ENCODE results near the gene YWHAG. TPM values are rescaled to one million over a fixed set of nuclear protein-coding genes. Genes with fewer than 3 reads are reported as not detected.

The YWHAG gene
- total and polyA plus RNA-seq, 2 experiments from 2014 or later = 82.2 to 179 TPM

GRCh38 chr7:76371396-76371795 lies 12.6 kb upstream of the YWHAG start:
- H3K4me3 Mint-ChIP-seq = no peak overlapping the region
- no peaks in the 10 kb centered on the region; the same call in 2 of the 3 replicates for H3K36me3 Mint-ChIP-seq (ENCODE audit: low read depth)
- no peak for ATAC-seq

More at GRCh38 chr7:76371396-76371795, 12.6 kb upstream of the YWHAG start:
- no peaks in the 10 kb centered on the region for H3K36me3 ChIP-seq (ENCODE audit: insufficient read depth)
- no peak overlapping the region for H2AFZ ChIP-seq
- no peaks in the 10 kb centered on the region for H3K9me3 Mint-ChIP-seq
- H3K9me2 ChIP-seq (ENCODE audit: insufficient read depth) = no peaks in the 10 kb centered on the region
- no peak overlapping the region for H3K4me3 ChIP-seq
- H3K27ac Mint-ChIP-seq = no peak overlapping the region
- H3K4me1 ChIP-seq (ENCODE audit: insufficient read depth) = no peaks in the 10 kb centered on the region
- no peak for DNase-seq (ENCODE audit: low spot score)
- no peaks in the 10 kb centered on the region for H3F3A ChIP-seq (replicated peaks; ENCODE audit: low read depth)
- H3K4me1 Mint-ChIP-seq = peaks cover 10% of the 10 kb centered on the region; the same call in 2 of the 3 replicates
- H3K79me2 ChIP-seq (replicated peaks; ENCODE audit: insufficient read depth) = no peaks in the 10 kb centered on the region
- H3K27me3 Mint-ChIP-seq (ENCODE audit: insufficient read depth, low read depth, poor library complexity) = peaks cover 12% of the 10 kb centered on the region
- H4K20me1 ChIP-seq (replicated peaks; ENCODE audit: insufficient read depth) = no peaks in the 10 kb centered on the region
- H3K27ac ChIP-seq (ENCODE audit: low read depth) = no peak overlapping the region
- TF ChIP-seq ZNF462 (CRISPR knock-in tag; IDR thresholded peaks at IDR 0.05) (no peak), STAT1 (IDR thresholded peaks at IDR 0.05; ENCODE audit: unreplicated experiment) (no peak), JUNB (IDR thresholded peaks at IDR 0.05; ENCODE audit: unreplicated experiment) (no peak), POLR2AphosphoS5 (IDR thresholded peaks at IDR 0.05; ENCODE audit: low read depth) (no peak), EZH2phosphoT487 (IDR thresholded peaks at IDR 0.05; ENCODE audit: unreplicated experiment) (no peak), ETS1 (IDR thresholded peaks at IDR 0.05) (no peak), EZH2 (IDR thresholded peaks at IDR 0.05; ENCODE audit: low read depth, unreplicated experiment) (no peak), REST (IDR thresholded peaks at IDR 0.05; ENCODE audit: unreplicated experiment) (no peak), CTCF (conservative IDR thresholded peaks at IDR 0.05; ENCODE audit: low read depth in 2 of 2) (no peak), ZNF114 (CRISPR knock-in tag; IDR thresholded peaks at IDR 0.05) (no peak), NANOG (IDR thresholded peaks at IDR 0.05; ENCODE audit: borderline replicate concordance) (no peak), ZNF331 (CRISPR knock-in tag; IDR thresholded peaks at IDR 0.05; ENCODE audit: low read depth) (no peak), CREB1 (CRISPR knock-in tag; IDR thresholded peaks at IDR 0.05; ENCODE audit: low read depth) (no peak)
- no peaks in the 10 kb centered on the region for H3K27me3 ChIP-seq (ENCODE audit: insufficient read depth)
- no peak overlapping the region for H3K4me2 ChIP-seq
